GM12864 (cell line): Measurements from ENCODE around the gene GFOD2.

Experiments used
- DNase-seq: peaks from one replicate; pipeline ENCODE4 v3.0.0-alpha.2; 2011; ENCODE audit warnings: low read depth
- H3K4me3 ChIP-seq: 2 replicates; pipeline ENCODE4 v1.5.1; 2011; ENCODE audit warnings: mild to moderate bottlenecking, low read depth, low read length, control low read depth
- CTCF ChIP-seq: IDR thresholded peaks from 2 replicates; pipeline ENCODE4 v1.5.1; 2011; ENCODE audit warnings: low read depth, mild to moderate bottlenecking, moderate library complexity, low read length, control low read depth, inconsistent platforms; ENCODE audit errors: missing control alignments

The GFOD2 gene

GRCh38 chr16:67749436-67750078 lies 30.4 kb upstream of the GFOD2 start:
- no peak for TF ChIP-seq CTCF
- H3K4me3 ChIP-seq = no peak overlapping the region

GRCh38 chr16:67748834-67749233 lies 29.7 kb upstream of the GFOD2 start:
- no peak overlapping the region for H3K4me3 ChIP-seq
- no peak for TF ChIP-seq CTCF
- no peak for DNase-seq

More at GRCh38 chr16:67749436-67750078, 30.4 kb upstream of the GFOD2 start:
- DNase-seq = no peak

- TF ChIP-seq CTCF = no peak
- no peak overlapping the region for H3K4me3 ChIP-seq
- DNase-seq = no peak
These were observed 27.7 kb upstream of the GFOD2 start for GRCh38 chr16:67746846-67747245.

- H3K4me3 ChIP-seq = no peak overlapping the region
- no peak for TF ChIP-seq CTCF
- DNase-seq = no peak
These were observed 22.0 kb upstream of the GFOD2 start for GRCh38 chr16:67741118-67741517.

GRCh38 chr16:67740391-67740790 lies 21.3 kb upstream of the GFOD2 start:
- no peak overlapping the region for H3K4me3 ChIP-seq
- no peak for TF ChIP-seq CTCF
- DNase-seq = no peak

GRCh38 chr16:67736858-67737257 lies 17.7 kb upstream of the GFOD2 start:
- no peak for DNase-seq
- H3K4me3 ChIP-seq = no peak overlapping the region
- TF ChIP-seq CTCF = no peak

GRCh38 chr16:67734731-67735201 lies 15.7 kb upstream of the GFOD2 start:
- no peak for DNase-seq
- no peak overlapping the region for H3K4me3 ChIP-seq
- TF ChIP-seq CTCF = no peak
